T47D (cell line): ENCODE data around the gene PIEZO1.

Experiments used
- DNase-seq, 2 experiments: peaks; one replicate each; pipeline versions ENCODE4 v3.0.0 to v3.0.0-alpha.2; 2011 to 2012; ENCODE audit warnings: low read depth in 1 of 2, low spot score in 1 of 2
- JUND ChIP-seq: IDR thresholded peaks from 2 replicates; pipeline ENCODE4 v1.6.1; 2012; ENCODE audit warnings: low read depth
- in situ Hi-C: cut with HindIII; loops from 2 replicates; pipeline ENCODE4 v1.10.0; 2016; ENCODE audit warnings: low sequenced_read_pairs, low pct_unique_long_range_greater_than_20kb

PIEZO1 gene

DNA sequence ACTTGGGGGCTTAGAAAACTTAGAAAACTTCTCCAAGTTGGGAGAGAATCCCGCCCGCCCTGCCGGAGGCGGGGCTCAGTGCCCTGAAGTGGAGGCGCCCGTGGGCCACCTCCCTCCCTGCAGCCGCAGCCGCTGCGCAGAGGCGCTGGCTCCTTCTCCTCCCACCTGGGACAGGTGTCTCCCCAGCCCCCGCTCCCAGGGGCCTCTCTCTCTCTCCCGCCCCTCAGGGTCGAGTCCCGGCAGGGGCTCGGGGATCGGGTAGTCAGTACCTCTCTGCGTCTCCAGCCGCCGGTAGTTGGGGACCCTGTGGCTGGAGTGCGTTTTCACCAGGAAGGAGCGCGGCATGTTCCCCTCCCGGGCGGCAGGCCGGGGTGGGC, 99.0 kb downstream of the PIEZO1 start:
- in situ Hi-C loops = no loop called here
- peak; percentile 80 to 84 for DNase-seq
- TF ChIP-seq JUND = no peak

DNA sequence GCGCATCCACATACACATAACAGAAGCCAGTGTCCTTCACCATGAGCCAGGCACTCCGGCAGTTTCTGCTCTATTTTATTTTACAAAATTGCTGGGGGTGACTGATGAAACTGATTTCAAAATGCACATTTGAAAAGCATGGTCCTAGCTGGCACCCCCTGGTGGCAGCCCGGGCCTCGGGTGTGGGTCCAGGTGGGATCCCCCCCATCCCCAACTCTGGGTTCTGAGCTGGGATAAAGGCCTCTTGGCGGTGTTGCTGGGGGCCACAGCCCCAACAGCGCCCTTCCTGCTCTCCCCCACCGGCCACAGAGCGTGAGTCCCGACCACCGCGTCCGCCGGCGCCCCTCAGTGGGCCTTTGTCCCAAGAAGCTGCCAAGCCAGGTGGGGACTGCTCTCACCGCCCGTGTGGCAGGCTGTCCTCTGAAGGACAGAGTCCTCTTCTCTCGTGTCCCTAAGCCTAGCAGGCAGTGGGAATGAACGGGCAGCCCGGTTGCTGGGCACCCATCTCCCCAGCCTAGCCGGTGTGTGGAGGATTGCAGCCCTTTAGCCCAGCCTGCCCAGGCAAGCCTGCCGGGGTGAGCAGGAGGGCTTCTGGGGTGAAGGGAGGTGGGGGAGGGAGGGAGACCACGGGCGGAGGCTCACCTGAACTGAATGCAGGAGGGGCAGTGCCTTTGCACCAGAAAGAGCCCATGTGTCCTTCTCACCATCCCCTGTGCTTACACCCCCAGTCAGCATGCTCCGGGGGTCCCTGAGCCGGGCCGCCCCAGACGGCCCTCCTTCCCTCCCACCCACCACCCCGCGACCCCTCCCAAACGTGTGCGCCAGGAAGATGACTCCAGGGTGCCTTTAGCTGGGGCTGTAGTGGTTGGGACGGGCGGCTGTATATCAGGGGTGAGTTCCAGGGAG, 99.6 kb downstream of the PIEZO1 start:
- no peak for TF ChIP-seq JUND
- DNase-seq = peak in 1 of 2 experiments; percentile 31
- in situ Hi-C loops = no loop called here

DNA sequence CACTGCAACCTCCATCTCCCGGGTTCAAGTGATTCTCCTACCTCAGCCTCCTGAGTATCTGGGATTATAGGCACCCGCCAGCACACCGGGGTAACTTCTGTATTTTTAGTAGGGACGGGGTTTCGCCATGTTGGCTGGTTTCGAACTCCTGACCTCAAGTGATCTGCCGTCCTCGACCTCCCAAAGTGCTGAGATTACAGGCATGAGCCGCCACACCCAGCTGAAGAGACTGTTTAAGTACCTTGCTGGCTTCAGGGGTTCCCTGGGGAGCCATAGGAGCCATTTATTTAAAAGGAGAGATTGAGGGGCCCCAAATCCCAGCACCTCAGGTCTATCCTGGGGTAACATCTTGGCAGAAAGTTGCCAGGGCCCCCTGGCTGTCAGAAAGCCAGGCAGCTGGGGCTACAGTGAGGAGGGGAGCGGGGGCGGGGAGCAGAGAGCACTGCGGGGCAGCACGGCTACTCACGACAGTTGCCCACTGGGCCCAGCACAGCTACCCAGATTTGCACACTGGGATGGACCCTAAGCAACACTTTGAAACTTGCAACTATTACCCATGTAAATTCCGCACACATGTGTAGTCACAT, 100.4 kb downstream of the PIEZO1 start:
- TF ChIP-seq JUND = no peak
- in situ Hi-C loops = no loop called here
- no peak for DNase-seq

GRCh38 chr16:88681709-88682451, 103.1 kb downstream of the PIEZO1 start:
- in situ Hi-C loops = no loop called here
- DNase-seq = no peak
- TF ChIP-seq JUND = no peak

DNA sequence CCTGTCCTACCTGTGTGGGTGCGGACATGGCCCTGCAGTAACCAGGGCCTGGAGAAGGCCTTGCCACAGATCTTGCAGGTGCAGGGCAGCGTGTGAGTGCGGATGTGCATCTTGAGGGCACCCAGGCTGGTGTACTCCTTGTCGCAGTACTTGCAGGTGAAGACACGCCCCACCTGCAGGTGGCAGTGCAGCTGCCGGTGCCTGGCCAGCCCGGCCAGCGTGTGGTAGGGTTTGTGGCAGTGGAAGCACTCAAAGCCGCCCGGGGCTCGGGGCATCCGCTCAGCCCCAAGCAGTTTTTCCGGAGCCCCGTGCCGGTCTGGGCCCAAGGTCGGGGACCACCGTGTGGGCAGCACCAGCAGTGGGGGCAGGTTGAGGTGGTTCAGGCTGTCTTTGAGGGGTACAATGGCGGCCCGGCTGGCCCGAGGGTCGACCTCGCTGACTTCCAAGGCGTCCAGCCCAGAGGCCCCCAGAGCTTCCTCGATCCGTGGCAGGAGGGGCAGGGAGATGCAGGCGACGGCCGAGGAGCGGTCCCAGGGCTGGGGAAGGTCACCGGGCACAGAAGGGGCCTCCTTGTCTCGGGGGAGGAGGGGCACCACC, 103.8 kb downstream of the PIEZO1 start:
- no peak for TF ChIP-seq JUND
- peak; percentile 83 to 90 for DNase-seq
- in situ Hi-C loops = no loop called here

GRCh38 chr16:88680554-88681083, 104.4 kb downstream of the PIEZO1 start:
- no peak for TF ChIP-seq JUND
- in situ Hi-C loops = no loop called here

DNA sequence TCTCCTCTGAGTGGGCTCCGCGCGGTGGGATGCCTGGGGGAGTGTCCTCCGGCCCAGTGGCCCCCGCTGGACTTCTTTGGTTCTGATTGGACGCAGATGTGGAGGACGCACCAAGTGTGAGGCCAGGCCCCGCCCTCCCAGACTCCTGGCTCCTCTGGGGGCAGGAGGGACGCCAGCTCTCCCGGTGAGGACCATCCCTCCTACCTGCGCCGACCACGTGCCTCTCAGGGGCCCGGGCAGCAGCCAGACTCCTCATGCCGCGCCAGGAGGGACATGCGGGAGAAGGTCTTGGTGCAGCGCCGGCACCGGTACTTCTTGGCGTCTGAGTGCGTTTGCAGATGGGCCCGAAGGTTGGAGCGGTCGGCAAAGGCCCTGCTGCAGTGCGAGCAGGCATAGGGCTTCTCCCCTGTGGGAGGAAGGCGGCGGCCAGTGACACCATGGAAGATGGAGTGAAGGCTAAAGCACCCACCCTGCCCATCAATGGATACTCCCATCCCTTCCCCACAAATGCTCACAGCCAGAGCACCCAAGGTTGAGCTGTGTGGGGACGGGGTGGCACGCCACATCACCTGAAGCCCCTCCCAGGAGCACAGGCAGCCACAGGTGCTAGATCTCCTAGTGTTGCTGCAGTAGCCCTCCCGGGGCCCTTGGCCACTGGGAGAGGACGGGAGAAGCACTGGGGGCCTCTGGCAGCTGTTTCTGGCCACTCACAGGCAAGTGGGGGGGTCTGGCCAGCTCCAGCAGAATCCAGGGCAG, 106.6 kb downstream of the PIEZO1 start:
- no peak for TF ChIP-seq JUND
- no peak for DNase-seq
- in situ Hi-C loops = no loop called here

More at GRCh38 chr16:88680554-88681083, 104.4 kb downstream of the PIEZO1 start:
- DNase-seq = no peak

- in situ Hi-C loops = no loop called here
- DNase-seq = no peak
- TF ChIP-seq JUND = no peak
Observed at GRCh38 chr16:88677721-88678120, 107.3 kb downstream of the PIEZO1 start.

- in situ Hi-C loops = no loop called here
- TF ChIP-seq JUND = no peak
- DNase-seq = no peak
Observed at GRCh38 chr16:88676502-88677242, 108.3 kb downstream of the PIEZO1 start.

DNA sequence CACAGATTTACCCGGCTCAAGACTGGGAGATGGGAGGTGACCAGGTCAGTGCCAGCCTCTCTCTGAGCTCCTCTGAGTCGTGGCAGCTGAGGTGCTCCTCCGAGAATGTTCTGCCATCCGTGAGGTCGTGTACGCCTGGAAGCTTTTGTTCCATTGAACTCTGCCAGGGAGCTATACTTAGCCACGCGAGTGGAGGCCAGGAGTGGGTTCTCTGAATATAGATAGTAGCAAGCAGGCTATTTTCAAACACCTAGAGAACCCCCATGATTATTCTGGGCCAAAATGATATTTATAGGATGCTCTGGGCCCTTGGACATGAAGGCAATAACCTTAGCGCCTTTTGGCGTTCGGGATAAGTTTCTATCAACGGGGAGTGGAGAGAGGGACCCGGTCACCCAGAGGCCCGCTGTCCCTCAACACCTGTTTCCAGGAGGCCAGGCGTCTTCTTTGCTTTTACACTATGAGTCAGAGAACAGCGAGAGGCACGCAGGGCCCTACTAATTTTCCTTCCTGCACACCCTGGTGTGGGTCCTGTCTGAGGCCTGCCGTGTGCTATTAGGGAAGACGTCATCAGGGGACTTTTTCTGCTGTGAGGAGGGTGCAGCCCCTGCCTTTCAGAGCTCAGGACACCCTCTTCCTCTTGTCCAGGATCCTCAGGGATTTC, 111.2 kb downstream of the PIEZO1 start:
- DNase-seq = no peak
- TF ChIP-seq JUND = no peak
- in situ Hi-C loops = no loop called here

DNA sequence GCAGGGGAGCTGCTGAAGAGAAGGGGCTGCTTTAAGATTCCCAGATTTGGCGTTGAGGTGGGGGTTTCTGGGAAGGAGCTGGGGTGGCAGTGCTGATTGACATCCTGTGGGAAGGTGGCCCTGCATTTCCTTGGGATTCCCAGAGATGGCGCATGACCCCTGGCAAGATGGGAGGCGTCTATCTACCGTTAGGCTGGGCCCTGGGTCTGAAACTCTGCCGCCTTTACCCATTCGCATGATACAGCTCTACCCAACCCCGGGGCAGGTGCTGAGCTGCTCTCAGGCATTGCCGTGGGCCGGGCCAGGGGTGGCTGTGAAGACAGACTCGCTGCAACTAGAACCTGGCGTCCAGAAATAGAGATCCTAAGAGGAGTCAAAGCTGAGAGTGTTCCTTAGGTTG, 112.2 kb downstream of the PIEZO1 start:
- in situ Hi-C loops = no loop called here
- TF ChIP-seq JUND = no peak
- peak in 1 of 2 experiments; percentile 44 for DNase-seq
